Esophagus (tissue), 2 donors: ENCODE results near the gene PIH1D2. TPM values are rescaled to one million over a fixed set of nuclear protein-coding genes. Genes with fewer than 3 reads are reported as not detected.

ENCODE experiments used
- H3K27ac ChIP-seq, 2 donors: one replicate each; pipeline ENCODE4 v1.5.1; 2013; ENCODE audit warnings: low read depth in 2 of 2, mild to moderate bottlenecking in 2 of 2, inconsistent platforms in 1 of 2, low read length in 1 of 2, moderate library complexity in 1 of 2
- H3K27me3 ChIP-seq, 2 donors: one replicate each; pipeline ENCODE4 v1.6.1; 2013; ENCODE audit warnings: low read length in 2 of 2, control low read depth in 1 of 2, mild to moderate bottlenecking in 1 of 2; ENCODE audit not compliant: insufficient read depth in 2 of 2, control insufficient read depth in 1 of 2
- H3K36me3 ChIP-seq, 2 donors: one replicate each; pipeline ENCODE4 v1.6.1; 2013; ENCODE audit warnings: low read length in 1 of 2; ENCODE audit not compliant: control insufficient read depth in 2 of 2, insufficient read depth in 2 of 2
- H3K4me1 ChIP-seq, 2 donors: one replicate each; pipeline ENCODE4 v1.6.1; 2013; ENCODE audit warnings: low read length in 1 of 2; ENCODE audit not compliant: control insufficient read depth in 2 of 2, insufficient read depth in 2 of 2
- H3K4me3 ChIP-seq, 2 donors: one replicate each; pipeline ENCODE4 v1.5.1; 2013; ENCODE audit warnings: low read length in 2 of 2, mild to moderate bottlenecking in 2 of 2, low read depth in 1 of 2, moderate library complexity in 1 of 2
- H3K9me3 ChIP-seq, 2 donors: one replicate each; pipeline ENCODE4 v1.6.1; 2013; ENCODE audit warnings: mild to moderate bottlenecking in 2 of 2, low read depth in 1 of 2, low read length in 1 of 2, moderate library complexity in 1 of 2; ENCODE audit not compliant: control insufficient read depth in 2 of 2, insufficient read depth in 1 of 2
- WGBS, 2 donors: extraction: QIAGEN DNeasy Blood & Tissue Kit; methylation state at CpG; one replicate each; pipeline ENCODE4 v1.1.7; 2013; 5-methylcytosine and 5-hydroxymethylcytosine counted together
- polyA plus RNA-seq, 2 donors: library from polyadenylated mRNA; stranded (reverse); fragments of 200-250 nt; gene quantifications; one replicate each; pipeline ENCODE4 v1.2.3, GENCODE V29; 2013
- donor health status: healthy with polysubstance abuse.
- donor health status: Bipolar disorder and iron deficiency.

Gene PIH1D2
- 1 to 10 TPM; 1.7 to 1.8 TPM for polyA plus RNA-seq

GRCh38 chr11:112073941-112074811 lies at the start of gene PIH1D2, which contains the start of gene NKAPD1:
TSS of gene PIH1D2 (minus strand) at chr11:112074017. CDS start at chr11:112073174, 843 bp downstream.
TSS of gene NKAPD1 (plus strand) at chr11:112074299. CDS start at chr11:112075575, 1,276 bp downstream.
- Histone ChIP-seq H3K4me1 (no peaks in the 10 kb centered on the region), H3K27ac (peak within 1 kb of the TSS; percentile 88 to 97), H3K36me3 (no peaks in the 10 kb centered on the region), H3K27me3 (no peaks in the 10 kb centered on the region), H3K4me3 (peak within 1 kb of the TSS; percentile 80 to 92), H3K9me3 (no peaks in the 10 kb centered on the region)
- WGBS, 2 donors, result 0 to 1% methylated on average over 42 to 43 of the region's 43 CpGs

GRCh38 chr11:112123129-112123528 lies 49.3 kb upstream of the PIH1D2 start:
- Histone ChIP-seq H3K27me3 (no peaks in the 10 kb centered on the region), H3K27ac (no peak overlapping the region), H3K4me3 (no peak overlapping the region), H3K9me3 (no peaks in the 10 kb centered on the region), H3K36me3 (no peaks in the 10 kb centered on the region), H3K4me1 (peaks cover 0 to 2% of the 10 kb centered on the region in 2 donors)
- WGBS, 2 donors, result 56 to 66% methylated on average over 4 of the region's 4 CpGs

- 82 to 85% methylated on average over 5 of the region's 5 CpGs for WGBS, 2 donors
- H3K4me1 ChIP-seq, result peaks cover 0 to 2% of the 10 kb centered on the region in 2 donors
- no peaks in the 10 kb centered on the region for H3K9me3 ChIP-seq
- no peak overlapping the region for H3K4me3 ChIP-seq
- H3K36me3 ChIP-seq, result no peaks in the 10 kb centered on the region
- peak overlapping the region; percentile 30 to 83 for H3K27ac ChIP-seq
- H3K27me3 ChIP-seq, result no peaks in the 10 kb centered on the region
These were observed 48.3 kb upstream of the PIH1D2 start for GRCh38 chr11:112121981-112122615.

GRCh38 chr11:112118176-112118575 lies 44.4 kb upstream of the PIH1D2 start:
- Histone ChIP-seq H3K27ac (no peak overlapping the region), H3K27me3 (no peaks in the 10 kb centered on the region), H3K9me3 (no peaks in the 10 kb centered on the region), H3K4me1 (peaks cover 0 to 2% of the 10 kb centered on the region in 2 donors), H3K4me3 (no peak overlapping the region), H3K36me3 (no peaks in the 10 kb centered on the region)
- 73 to 81% methylated on average over 2 of the region's 2 CpGs for WGBS, 2 donors

- H3K4me3 ChIP-seq, result no peak overlapping the region
- no peaks in the 10 kb centered on the region for H3K4me1 ChIP-seq
- 69 to 75% methylated on average over 5 of the region's 5 CpGs for WGBS, 2 donors
- no peaks in the 10 kb centered on the region for H3K9me3 ChIP-seq
- no peak overlapping the region for H3K27ac ChIP-seq
- no peaks in the 10 kb centered on the region for H3K27me3 ChIP-seq
- no peaks in the 10 kb centered on the region for H3K36me3 ChIP-seq
These were observed 41.6 kb upstream of the PIH1D2 start for GRCh38 chr11:112115386-112115785.

- H3K27ac ChIP-seq, result no peak overlapping the region
- H3K4me1 ChIP-seq, result no peaks in the 10 kb centered on the region
- H3K27me3 ChIP-seq, result no peaks in the 10 kb centered on the region
- H3K36me3 ChIP-seq, result no peaks in the 10 kb centered on the region
- no peaks in the 10 kb centered on the region for H3K9me3 ChIP-seq
- no peak overlapping the region for H3K4me3 ChIP-seq
- 92 to 93% methylated on average over 2 of the region's 2 CpGs for WGBS, 2 donors
These were observed 40.6 kb upstream of the PIH1D2 start for GRCh38 chr11:112114460-112114859.

- Histone ChIP-seq H3K9me3 (no peaks in the 10 kb centered on the region), H3K4me1 (no peaks in the 10 kb centered on the region), H3K4me3 (no peak overlapping the region), H3K36me3 (no peaks in the 10 kb centered on the region), H3K27me3 (no peaks in the 10 kb centered on the region), H3K27ac (no peak overlapping the region)
- WGBS, 2 donors, result 61 to 63% methylated on average over 6 of the region's 6 CpGs
These were observed 40.0 kb upstream of the PIH1D2 start for GRCh38 chr11:112113539-112114457.

- H3K9me3 ChIP-seq, result no peaks in the 10 kb centered on the region
- H3K27ac ChIP-seq, result no peak overlapping the region
- 64 to 90% methylated on average over 8 of the region's 8 CpGs for WGBS, 2 donors
- H3K27me3 ChIP-seq, result no peaks in the 10 kb centered on the region
- H3K36me3 ChIP-seq, result no peaks in the 10 kb centered on the region
- no peak overlapping the region for H3K4me3 ChIP-seq
- no peaks in the 10 kb centered on the region for H3K4me1 ChIP-seq
These were observed 32.3 kb upstream of the PIH1D2 start for GRCh38 chr11:112106070-112106469.

GRCh38 chr11:112103446-112103845 lies 29.6 kb upstream of the PIH1D2 start:
- no peaks in the 10 kb centered on the region for H3K27me3 ChIP-seq
- no peaks in the 10 kb centered on the region for H3K36me3 ChIP-seq
- H3K9me3 ChIP-seq, result no peaks in the 10 kb centered on the region
- H3K27ac ChIP-seq, result no peak overlapping the region
- 80 to 81% methylated on average over 6 of the region's 6 CpGs for WGBS, 2 donors
- no peaks in the 10 kb centered on the region for H3K4me1 ChIP-seq
- no peak overlapping the region for H3K4me3 ChIP-seq
